Testis (tissue), 3 donors: Measurements from ENCODE around the gene SMC5. TPM values are rescaled to one million over a fixed set of nuclear protein-coding genes. Genes with fewer than 3 reads are reported as not detected.

Source experiments
- DNase-seq: peaks from one replicate; pipeline ENCODE4 v3.0.0-alpha.2; 2019
- H3K27ac ChIP-seq, 2 donors: fragments of 200-600 bp; sonication (generic); one replicate each; pipeline ENCODE4 v1.5.1; 2019
- H3K27me3 ChIP-seq: fragments of 200-600 bp; sonication (generic); one replicate; pipeline ENCODE4 v1.5.1; 2019
- H3K36me3 ChIP-seq: fragments of 200-600 bp; sonication (generic); one replicate; pipeline ENCODE4 v1.5.1; 2017; ENCODE audit warnings: low read depth; ENCODE audit errors: missing control alignments
- H3K4me1 ChIP-seq: fragments of 200-600 bp; sonication (generic); one replicate; pipeline ENCODE4 v1.5.1; 2019
- H3K4me3 ChIP-seq, 2 donors: fragments of 200-600 bp; sonication (generic); one replicate each; pipeline ENCODE4 v1.5.1; 2017 to 2019
- H3K9me3 ChIP-seq: fragments of 200-600 bp; sonication (generic); one replicate; pipeline ENCODE4 v1.5.1; 2017
- CTCF ChIP-seq, 3 experiments: fragments of 450-650 bp in 2 of 3; fragments of 200-600 bp in 1 of 3; sonication (generic) in 1 of 3; IDR thresholded peaks; one replicate each; pipeline ENCODE4 v1.5.1; 2016 to 2019; ENCODE audit warnings: antibody characterized with exemption in 3 of 3, mild to moderate bottlenecking in 2 of 3, moderate library complexity in 1 of 3
- POLR2A ChIP-seq: fragments of 450-650 bp; IDR thresholded peaks from one replicate; pipeline ENCODE4 v1.6.1; 2017; ENCODE audit warnings: antibody characterized with exemption, mild to moderate bottlenecking, moderate library complexity
- WGBS, 2 donors: methylation state at CpG; one replicate each; pipeline ENCODE4 v1.1.5; 2018; 5-methylcytosine and 5-hydroxymethylcytosine counted together
- intact Hi-C: fragments of 100-400 bp; cut with DNase I; formaldehyde crosslinking; loops from one replicate; pipeline ENCODE4 v1.15.1; 2023; ENCODE audit warnings: low total_unique reads
- polyA plus RNA-seq: library from polyadenylated mRNA; stranded (reverse); fragments of 350-450 nt; fragmentation: Illumina TruSeq; extraction: RNeasy Lipid Tissue Mini Kit (QIAGEN cat#74804); gene quantifications from one replicate; pipeline ENCODE4 v1.2.3, GENCODE V29; 2014; ENCODE audit warnings: low read depth, low replicate concordance; ENCODE audit not compliant: insufficient read depth
- total RNA-seq, 2 donors: library from RNA; depleted of rRNA; stranded (reverse); fragments of >200 nt; gene quantifications; one replicate each; pipeline ENCODE4 v1.2.3, GENCODE V29; 2016

SMC5 gene
- total and polyA plus RNA-seq, 3 donors from 2014 or later = 11.9 to 42.6 (median 39.0) TPM

GRCh38 chr9:70261131-70261870 lies 2.5 kb downstream of the SMC5 start:
- DNase-seq = no peak
- intact Hi-C loops = no loop called here
- H3K27me3 ChIP-seq = no peaks in the 10 kb centered on the region
- H3K27ac ChIP-seq = no peak overlapping the region
- peak overlapping the region in 1 of 2 donors; percentile 99 for H3K4me3 ChIP-seq
- peaks cover 36% of the 10 kb centered on the region for H3K4me1 ChIP-seq
- TF ChIP-seq POLR2A (no peak), CTCF (IDR thresholded peaks at IDR 0.05) (no peak)
- 47 to 66% methylated on average over 4 of the region's 4 CpGs for WGBS, 2 donors
- H3K9me3 ChIP-seq = no peaks in the 10 kb centered on the region
- no peaks in the 10 kb centered on the region for H3K36me3 ChIP-seq

- 89 to 98% methylated on average over 2 of the region's 2 CpGs for WGBS, 2 donors
Measured at GRCh38 chr9:70262366-70262765, 3.6 kb downstream of the SMC5 start.

GRCh38 chr9:70262948-70263347 lies 4.2 kb downstream of the SMC5 start:
- intact Hi-C loops = no loop called here
- no peak overlapping the region for H3K27ac ChIP-seq
- no peak for DNase-seq
- no peaks in the 10 kb centered on the region for H3K36me3 ChIP-seq
- H3K4me3 ChIP-seq = no peak overlapping the region
- no peaks in the 10 kb centered on the region for H3K9me3 ChIP-seq
- H3K4me1 ChIP-seq = peaks cover 19% of the 10 kb centered on the region
- H3K27me3 ChIP-seq = no peaks in the 10 kb centered on the region
- 82 to 86% methylated on average over 6 of the region's 6 CpGs for WGBS, 2 donors
- TF ChIP-seq CTCF (IDR thresholded peaks at IDR 0.05) (no peak), POLR2A (no peak)

More at GRCh38 chr9:70262366-70262765, 3.6 kb downstream of the SMC5 start:
- DNase-seq = no peak
- Histone ChIP-seq H3K4me1 (peaks cover 25% of the 10 kb centered on the region), H3K27me3 (no peaks in the 10 kb centered on the region), H3K27ac (no peak overlapping the region), H3K4me3 (no peak overlapping the region), H3K36me3 (no peaks in the 10 kb centered on the region), H3K9me3 (no peaks in the 10 kb centered on the region)
- no peak for TF ChIP-seq CTCF (IDR thresholded peaks at IDR 0.05)
- TF ChIP-seq POLR2A = no peak
- intact Hi-C loops = no loop called here

GRCh38 chr9:70263421-70263820 lies 4.6 kb downstream of the SMC5 start:
- Histone ChIP-seq H3K27me3 (no peaks in the 10 kb centered on the region), H3K9me3 (no peaks in the 10 kb centered on the region), H3K27ac (no peak overlapping the region), H3K4me1 (peaks cover 18% of the 10 kb centered on the region), H3K36me3 (no peaks in the 10 kb centered on the region), H3K4me3 (no peak overlapping the region)
- 75 to 76% methylated on average over 1 of the region's 1 CpG for WGBS, 2 donors
- intact Hi-C loops = no loop called here
- DNase-seq = no peak
- TF ChIP-seq POLR2A = no peak

- DNase-seq = no peak
- no peak overlapping the region for H3K4me3 ChIP-seq
- no peaks in the 10 kb centered on the region for H3K9me3 ChIP-seq
- H3K36me3 ChIP-seq = no peaks in the 10 kb centered on the region
- 82 to 91% methylated on average over 2 of the region's 2 CpGs for WGBS, 2 donors
- H3K27me3 ChIP-seq = no peaks in the 10 kb centered on the region
- intact Hi-C loops = no loop called here
- H3K27ac ChIP-seq = no peak overlapping the region
- H3K4me1 ChIP-seq = no peaks in the 10 kb centered on the region
- TF ChIP-seq CTCF (IDR thresholded peaks at IDR 0.05) = no peak
- no peak for TF ChIP-seq POLR2A
Measured at GRCh38 chr9:70278305-70278704, 19.5 kb downstream of the SMC5 start.
